IMR-90 (cell line): ENCODE results near the gene RYR3. TPM values are rescaled to one million over a fixed set of nuclear protein-coding genes. Genes with fewer than 3 reads are reported as not detected.

Experiments used
- ATAC-seq: fragments of 200-7000 bp; cut with Tn5 transposase; 2 replicates; pipeline ENCODE4 v1.9.1; 2020; ENCODE audit warnings: low read depth, mild to moderate bottlenecking, moderate library complexity
- BruUV-seq: library from RNA; stranded (reverse); fragments of 400-500 nt; replicated peaks from 2 replicates; lab custom pipeline; 2021; lab: Mats Ljungman, UMichigan
- CTCF ChIA-PET: fragments of 300-600 bp; formaldehyde crosslinking; extraction: SDS; loops from one replicate; lab custom pipeline; 2021; ENCODE audit warnings: antibody characterized with exemption; lab: Yijun Ruan, JAX
- POLR2A ChIA-PET: fragments of 300-600 bp; sonication (Branson Sonifier 250); formaldehyde crosslinking; loops from one replicate; lab custom pipeline; 2022; ENCODE audit warnings: antibody characterized with exemption; ENCODE audit not compliant: unreplicated experiment; lab: Charles Lee
- DNase-seq: peaks from one replicate; pipeline ENCODE4 v3.0.0; 2013
- H2AFZ ChIP-seq: replicated peaks from 2 replicates; pipeline ENCODE3; 2013; ENCODE audit warnings: low read length, mild to moderate bottlenecking; ENCODE audit not compliant: poor library complexity
- H2AK5ac ChIP-seq: 2 replicates; pipeline ENCODE4 v1.6.1; 2013; ENCODE audit warnings: low read depth, low read length, inconsistent platforms
- H2AK9ac ChIP-seq: replicated peaks from 2 replicates; pipeline ENCODE3; 2013; ENCODE audit warnings: mild to moderate bottlenecking, low read depth, low read length, moderate library complexity; ENCODE audit not compliant: poor library complexity
- H2BK120ac ChIP-seq: 2 replicates; pipeline ENCODE4 v1.6.1; 2013; ENCODE audit warnings: low read depth, low read length, inconsistent platforms
- H2BK15ac ChIP-seq: 3 replicates; pipeline ENCODE4 v1.6.1; 2013; ENCODE audit warnings: low read depth, low read length, inconsistent platforms
- H2BK20ac ChIP-seq: 2 replicates; pipeline ENCODE4 v1.6.1; 2013; ENCODE audit warnings: low read depth, mild to moderate bottlenecking, inconsistent platforms, low read length, moderate library complexity
- H2BK5ac ChIP-seq: 2 replicates; pipeline ENCODE4 v1.6.1; 2013; ENCODE audit warnings: mild to moderate bottlenecking, low read depth, low read length, inconsistent platforms; ENCODE audit not compliant: poor library complexity, severe bottlenecking
- H3K14ac ChIP-seq: replicated peaks from 2 replicates; pipeline ENCODE4 v1.6.1; 2013; ENCODE audit warnings: low read depth, low read length, inconsistent platforms
- H3K18ac ChIP-seq: 2 replicates; pipeline ENCODE4 v1.6.1; 2013; ENCODE audit warnings: low read depth, low read length, control low read depth
- H3K23ac ChIP-seq: 2 replicates; pipeline ENCODE4 v1.6.1; 2013; ENCODE audit warnings: low read depth, low read length, inconsistent platforms
- H3K27ac ChIP-seq: 2 replicates; pipeline ENCODE4 v1.5.1; 2013; ENCODE audit warnings: mild to moderate bottlenecking, control low read depth, low read length; ENCODE audit not compliant: insufficient read depth
- H3K27me3 ChIP-seq: 2 replicates; pipeline ENCODE4 v1.6.1; 2013; ENCODE audit warnings: low read length; ENCODE audit not compliant: control insufficient read depth, insufficient read depth
- H3K36me3 ChIP-seq: 2 replicates; pipeline ENCODE4 v1.6.1; 2013; ENCODE audit warnings: low read length, mixed read lengths; ENCODE audit not compliant: control insufficient read depth, insufficient read depth
- H3K4ac ChIP-seq: 2 replicates; pipeline ENCODE4 v1.6.1; 2013; ENCODE audit warnings: low read depth, low read length, inconsistent platforms
- H3K4me1 ChIP-seq: 2 replicates; pipeline ENCODE4 v1.6.1; 2013; ENCODE audit warnings: low read length, mixed read lengths; ENCODE audit not compliant: control insufficient read depth, insufficient read depth
- H3K4me2 ChIP-seq: 2 replicates; pipeline ENCODE4 v1.6.1; 2013; ENCODE audit warnings: low read depth, mild to moderate bottlenecking, control low read depth, low read length, moderate library complexity
- H3K4me3 ChIP-seq: 2 replicates; pipeline ENCODE4 v1.5.1; 2013; ENCODE audit warnings: low read depth, mild to moderate bottlenecking, control low read depth, low read length, moderate library complexity; ENCODE audit not compliant: insufficient read depth
- H3K56ac ChIP-seq: 2 replicates; pipeline ENCODE4 v1.6.1; 2013; ENCODE audit warnings: low read length, inconsistent platforms; ENCODE audit not compliant: insufficient read depth; ENCODE audit errors: extremely low read depth
- H3K79me1 ChIP-seq, 2 experiments: 2 replicates each; pipeline ENCODE4 v1.6.1; 2013; ENCODE audit warnings: low read length in 2 of 2, inconsistent platforms in 1 of 2, low read depth in 1 of 2
- H3K9ac ChIP-seq: 2 replicates; pipeline ENCODE4 v1.6.1; 2013; ENCODE audit warnings: low read depth, low read length, control low read depth
- H3K9me1 ChIP-seq: 2 replicates; pipeline ENCODE4 v1.6.1; 2013; ENCODE audit warnings: low read length, inconsistent platforms; ENCODE audit not compliant: insufficient read depth
- H3K9me3 ChIP-seq: 2 replicates; pipeline ENCODE4 v1.6.1; 2013; ENCODE audit warnings: low read length; ENCODE audit not compliant: control insufficient read depth, insufficient read depth
- H4K20me1 ChIP-seq: 2 replicates; pipeline ENCODE4 v1.6.1; 2013; ENCODE audit warnings: low read length, inconsistent platforms; ENCODE audit not compliant: insufficient read depth
- H4K5ac ChIP-seq: 2 replicates; pipeline ENCODE4 v1.6.1; 2013; ENCODE audit warnings: mild to moderate bottlenecking, low read depth, low read length, control low read depth
- H4K8ac ChIP-seq, 2 experiments: 2 replicates each; pipeline ENCODE4 v1.6.1; 2013; ENCODE audit warnings: low read depth in 2 of 2, low read length in 2 of 2, control low read depth in 1 of 2, inconsistent platforms in 1 of 2
- H4K91ac ChIP-seq: 2 replicates; pipeline ENCODE4 v1.6.1; 2013; ENCODE audit warnings: low read depth, low read length, inconsistent platforms; ENCODE audit not compliant: insufficient read depth
- BHLHE40 ChIP-seq: fragments of 150-350 bp; IDR thresholded peaks from 2 replicates; pipeline ENCODE4 v1.6.1; 2016; ENCODE audit warnings: mild to moderate bottlenecking, low read depth, low read length
- CEBPB ChIP-seq: IDR thresholded peaks from 2 replicates; pipeline ENCODE4 v1.6.1; 2012; ENCODE audit warnings: low read depth, low read length, improper control_type of control experiment
- CHD1 ChIP-seq: IDR thresholded peaks from 2 replicates; pipeline ENCODE4 v1.6.1; 2012; ENCODE audit warnings: low read depth, low read length, improper control_type of control experiment
- CTCF ChIP-seq: conservative IDR thresholded peaks from 2 replicates; pipeline ENCODE4 v1.5.1; 2012; ENCODE audit warnings: mild to moderate bottlenecking, low read depth, low read length, improper control_type of control experiment
- ELK1 ChIP-seq: fragments of 150-350 bp; IDR thresholded peaks from 2 replicates; pipeline ENCODE4 v1.6.1; 2016; ENCODE audit warnings: low read depth, mild to moderate bottlenecking, low read length, moderate library complexity, borderline replicate concordance
- FOS ChIP-seq: fragments of 150-350 bp; IDR thresholded peaks from 2 replicates; pipeline ENCODE4 v1.6.1; 2016; ENCODE audit warnings: low read depth, low read length
- MAFK ChIP-seq: IDR thresholded peaks from 2 replicates; pipeline ENCODE4 v1.6.1; 2012; ENCODE audit warnings: low read depth, low read length, improper control_type of control experiment
- MAZ ChIP-seq: IDR thresholded peaks from 2 replicates; pipeline ENCODE4 v1.6.1; 2012; ENCODE audit warnings: low read depth, mild to moderate bottlenecking, low read length, improper control_type of control experiment, moderate library complexity, borderline replicate concordance
- MXI1 ChIP-seq: IDR thresholded peaks from 2 replicates; pipeline ENCODE4 v1.6.1; 2012; ENCODE audit warnings: low read depth, mild to moderate bottlenecking, low read length, moderate library complexity, borderline replicate concordance
- NFE2L2 ChIP-seq: fragments of 150-350 bp; IDR thresholded peaks from 2 replicates; pipeline ENCODE4 v1.6.1; 2016; ENCODE audit warnings: low read depth, mild to moderate bottlenecking, low read length
- POLR2A ChIP-seq: IDR thresholded peaks from 2 replicates; pipeline ENCODE4 v1.6.1; 2012; ENCODE audit warnings: mild to moderate bottlenecking, low read depth, low read length
- RAD21 ChIP-seq: IDR thresholded peaks from 2 replicates; pipeline ENCODE4 v1.6.1; 2012; ENCODE audit warnings: low read length, improper control_type of control experiment
- RCOR1 ChIP-seq: IDR thresholded peaks from 2 replicates; pipeline ENCODE4 v1.6.1; 2012; ENCODE audit warnings: mild to moderate bottlenecking, low read length, improper control_type of control experiment; ENCODE audit not compliant: insufficient replicate concordance
- RFX5 ChIP-seq: IDR thresholded peaks from 2 replicates; pipeline ENCODE4 v1.8.0; 2012; ENCODE audit warnings: low read depth, mild to moderate bottlenecking, low read length, moderate library complexity
- SMC3 ChIP-seq: fragments of 150-350 bp; IDR thresholded peaks from 2 replicates; pipeline ENCODE4 v1.6.1; 2016; ENCODE audit warnings: low read depth, mild to moderate bottlenecking, antibody characterized with exemption, low read length, moderate library complexity
- USF2 ChIP-seq: fragments of 150-350 bp; IDR thresholded peaks from 2 replicates; pipeline ENCODE4 v1.6.1; 2017; ENCODE audit warnings: mild to moderate bottlenecking, antibody characterized with exemption, low read length, low read depth
- WGBS, 2 experiments: methylation state at CpG; one replicate each; pipeline versions ENCODE4 v1.1.5 to v1.1.7; 2013; ENCODE audit warnings: missing lambda C conversion rate in 2 of 2; ENCODE audit not compliant: insufficient read length in 1 of 2; ENCODE audit errors: extremely low coverage in 2 of 2; 5-methylcytosine and 5-hydroxymethylcytosine counted together
- dilution Hi-C: fragments of 300-500 bp; cut with HindIII; formaldehyde crosslinking; loops from one replicate; pipeline ENCODE4 v1.14.3; 2018; ENCODE audit warnings: low sequenced_read_pairs; ENCODE audit not compliant: unreplicated experiment
- in situ Hi-C: fragments of 300-500 bp; cut with MboI; formaldehyde crosslinking; loops from 3 replicates; pipeline ENCODE4 v1.14.3; 2019; ENCODE audit warnings: low sequenced_read_pairs, inconsistent platforms, mixed read lengths
- intact Hi-C: fragments of 100-400 bp; cut with micrococcal nuclease; formaldehyde crosslinking; loops from 2 replicates; pipeline ENCODE4 v1.10.0; 2022
- polyA plus RNA-seq, 3 experiments: library from polyadenylated mRNA; depleted of rRNA; stranded (reverse); fragments of >200 nt; gene quantifications; 2 replicates each; pipeline ENCODE4 v1.2.3, GENCODE V29; 2012; ENCODE audit warnings: low replicate concordance in 1 of 3
- total RNA-seq: library from RNA; depleted of rRNA; stranded (reverse); fragments of >200 nt; gene quantifications from 2 replicates; pipeline ENCODE4 v1.2.3, GENCODE V29; 2012

RYR3 gene
- total and polyA plus RNA-seq, 2 of the 4 experiments (the other 2 are of a cell fraction), result 0.18 TPM; not detected in 1

- Histone ChIP-seq H3K27ac (no peak overlapping the region), H3K4me2 (no peak overlapping the region), H2BK15ac (no peak overlapping the region), H4K20me1 (no peaks in the 10 kb centered on the region), H2BK120ac (no peak overlapping the region), H4K91ac (no peak overlapping the region), H2AFZ (no peak overlapping the region), H3K36me3 (no peaks in the 10 kb centered on the region), H3K18ac (no peak overlapping the region), H2AK9ac (no peak overlapping the region), H2BK5ac (no peak overlapping the region), H3K14ac (no peak overlapping the region), H3K4me3 (no peak overlapping the region), H4K5ac (no peak overlapping the region), H2BK20ac (no peak overlapping the region), H3K9ac (no peak overlapping the region), H3K27me3 (peaks cover 15% of the 10 kb centered on the region), H3K9me1 (no peaks in the 10 kb centered on the region), H3K56ac (no peak overlapping the region), H3K4ac (no peak overlapping the region), H4K8ac (no peak overlapping the region), H3K4me1 (no peaks in the 10 kb centered on the region), H3K23ac (no peak overlapping the region), H2AK5ac (no peak overlapping the region), H3K79me1 (no peaks in the 10 kb centered on the region), H3K9me3 (no peaks in the 10 kb centered on the region)
- WGBS, 2 experiments, result 33% methylated on average over 1 of the region's 6 CpGs; no CpG with 5 or more reads in 1 of the 2 experiments
- DNase-seq, result no peak
- in situ Hi-C loops, result no loop called here
- dilution Hi-C loops, result no loop called here
- ChIA-PET CTCF (no interaction called here), POLR2A (no interaction called here)
- ATAC-seq, result no peak
- intact Hi-C loops, result no loop called here
- TF ChIP-seq ELK1 (no peak), RFX5 (no peak), MAFK (no peak), FOS (no peak), CHD1 (no peak), NFE2L2 (no peak), RCOR1 (no peak), RAD21 (no peak), POLR2A (no peak), MXI1 (no peak), SMC3 (no peak), BHLHE40 (no peak), MAZ (no peak), CEBPB (no peak), USF2 (no peak), CTCF (no peak)
- BruUV-seq, result no TSS peak
These were observed 458.0 kb downstream of the RYR3 start for GRCh38 chr15:33768670-33769190.
